Neural cell (in vitro differentiated cells): Measurements from ENCODE around the gene MFRP. TPM values are rescaled to one million over a fixed set of nuclear protein-coding genes. Genes with fewer than 3 reads are reported as not detected.

Experiments used
- H2AFZ ChIP-seq: fragments of 200-600, 300-800 bp; sonication (generic), shearing (Covaris generic); 2 replicates; pipeline ENCODE4 v1.6.0; 2014; ENCODE audit warnings: low read depth, mild to moderate bottlenecking, antibody characterized with exemption, low read length, moderate library complexity
- H3F3A ChIP-seq: fragments of 200-600 bp; shearing (Covaris generic); 2 replicates; pipeline ENCODE4 v1.6.1; 2016; ENCODE audit warnings: mild to moderate bottlenecking, moderate library complexity, mixed read lengths, antibody characterized with exemption, low read length; ENCODE audit not compliant: insufficient read depth, poor library complexity, severe bottlenecking
- H3K27ac ChIP-seq: fragments of 200-600, 300-800 bp; sonication (generic), shearing (Covaris generic); 2 replicates; pipeline ENCODE4 v1.5.1; 2014; ENCODE audit warnings: mild to moderate bottlenecking, low read length, moderate library complexity
- H3K27me3 ChIP-seq: fragments of 300-800, 200-600 bp; sonication (generic), shearing (Covaris generic); 2 replicates; pipeline ENCODE4 v1.6.0; 2014; ENCODE audit warnings: mild to moderate bottlenecking, low read depth, low read length, moderate library complexity; ENCODE audit not compliant: insufficient read depth
- H3K36me3 ChIP-seq: fragments of 300-800, 200-600 bp; sonication (generic), shearing (Covaris generic); 2 replicates; pipeline ENCODE4 v1.5.1; 2014; ENCODE audit warnings: mild to moderate bottlenecking, antibody characterized with exemption, low read length, moderate library complexity; ENCODE audit not compliant: insufficient read depth
- H3K4me2 ChIP-seq: fragments of 300-800, 200-600 bp; sonication (generic), shearing (Covaris generic); 2 replicates; pipeline ENCODE4 v1.6.0; 2014; ENCODE audit warnings: mild to moderate bottlenecking, low read length
- H3K4me3 ChIP-seq: fragments of 300-800, 200-600 bp; sonication (generic), shearing (Covaris generic); 2 replicates; pipeline ENCODE4 v1.5.1; 2014; ENCODE audit warnings: mild to moderate bottlenecking, low read length, moderate library complexity
- H3K79me2 ChIP-seq: fragments of 200-600 bp; shearing (Covaris generic); replicated peaks from 2 replicates; pipeline ENCODE4 v1.6.0; 2014; ENCODE audit warnings: mild to moderate bottlenecking, low read length, moderate library complexity; ENCODE audit not compliant: insufficient read depth
- H3K9ac ChIP-seq: fragments of 300-800, 200-600 bp; sonication (generic), shearing (Covaris generic); 2 replicates; pipeline ENCODE4 v1.6.1; 2016; ENCODE audit warnings: mild to moderate bottlenecking, low read length, mixed read lengths
- H3K9me2 ChIP-seq: fragments of 200-600 bp; shearing (Covaris generic); 2 replicates; pipeline ENCODE4 v1.6.1; 2016; ENCODE audit warnings: mild to moderate bottlenecking, low read length, mixed read lengths; ENCODE audit not compliant: insufficient read depth
- H3K9me3 ChIP-seq: fragments of 200-600, 300-800 bp; sonication (generic), shearing (Covaris generic); 2 replicates; pipeline ENCODE4 v1.6.1; 2016; ENCODE audit warnings: mild to moderate bottlenecking, mixed run types, low read length, moderate library complexity, mixed read lengths
- H4K20me1 ChIP-seq: fragments of 200-600 bp; shearing (Covaris generic); 2 replicates; pipeline ENCODE4 v1.6.1; 2016; ENCODE audit warnings: mild to moderate bottlenecking, mixed run types; ENCODE audit not compliant: insufficient read depth
- CTCF ChIP-seq: fragments of 450-650 bp; IDR thresholded peaks from 2 replicates; pipeline ENCODE4 v1.5.1; 2014; ENCODE audit warnings: antibody characterized with exemption, mild to moderate bottlenecking, moderate library complexity; ENCODE audit not compliant: poor library complexity, severe bottlenecking
- EP300 ChIP-seq: fragments of 450-650 bp; conservative IDR thresholded peaks from 2 replicates; pipeline ENCODE4 v1.6.1; 2014; ENCODE audit warnings: antibody characterized with exemption, mild to moderate bottlenecking, moderate library complexity; ENCODE audit not compliant: poor library complexity, severe bottlenecking
- EZH2 ChIP-seq: fragments of 200-600, 300-800 bp; shearing (Covaris generic), sonication (generic); IDR thresholded peaks from 2 replicates; pipeline ENCODE4 v1.6.1; 2014; ENCODE audit warnings: antibody characterized with exemption, low read length, borderline replicate concordance, mild to moderate bottlenecking; ENCODE audit not compliant: insufficient read depth, poor library complexity, severe bottlenecking
- MXI1 ChIP-seq: fragments of 450-650 bp; conservative IDR thresholded peaks from 2 replicates; pipeline ENCODE4 v1.6.1; 2014; ENCODE audit warnings: antibody characterized with exemption, mild to moderate bottlenecking; ENCODE audit not compliant: poor library complexity, severe bottlenecking
- POLR2AphosphoS5 ChIP-seq: IDR thresholded peaks from 2 replicates; pipeline ENCODE4 v1.6.1; 2012
- RAD21 ChIP-seq: fragments of 450-650 bp; conservative IDR thresholded peaks from 2 replicates; pipeline ENCODE4 v1.6.1; 2014; ENCODE audit warnings: antibody characterized with exemption, mild to moderate bottlenecking, moderate library complexity
- SMC3 ChIP-seq: fragments of 450-650 bp; conservative IDR thresholded peaks from 2 replicates; pipeline ENCODE4 v1.6.1; 2014; ENCODE audit warnings: antibody characterized with exemption, mild to moderate bottlenecking, moderate library complexity; ENCODE audit not compliant: poor library complexity
- TAF1 ChIP-seq: IDR thresholded peaks from 2 replicates; pipeline ENCODE4 v1.6.1; 2012; ENCODE audit warnings: low read depth
- polyA plus RNA-seq: library from polyadenylated mRNA; depleted of rRNA; stranded (reverse); fragments of >200 nt; gene quantifications from 2 replicates; pipeline ENCODE4 v1.2.3, GENCODE V29; 2014
- TF ChIP-seq, protein P1 (sequence below): IDR thresholded peaks from 2 replicates; pipeline ENCODE4 v1.6.1; 2012; ENCODE audit warnings: borderline replicate concordance

MFRP gene
- polyA plus RNA-seq, 1 donor from 2014 or later, result not detected

DNA sequence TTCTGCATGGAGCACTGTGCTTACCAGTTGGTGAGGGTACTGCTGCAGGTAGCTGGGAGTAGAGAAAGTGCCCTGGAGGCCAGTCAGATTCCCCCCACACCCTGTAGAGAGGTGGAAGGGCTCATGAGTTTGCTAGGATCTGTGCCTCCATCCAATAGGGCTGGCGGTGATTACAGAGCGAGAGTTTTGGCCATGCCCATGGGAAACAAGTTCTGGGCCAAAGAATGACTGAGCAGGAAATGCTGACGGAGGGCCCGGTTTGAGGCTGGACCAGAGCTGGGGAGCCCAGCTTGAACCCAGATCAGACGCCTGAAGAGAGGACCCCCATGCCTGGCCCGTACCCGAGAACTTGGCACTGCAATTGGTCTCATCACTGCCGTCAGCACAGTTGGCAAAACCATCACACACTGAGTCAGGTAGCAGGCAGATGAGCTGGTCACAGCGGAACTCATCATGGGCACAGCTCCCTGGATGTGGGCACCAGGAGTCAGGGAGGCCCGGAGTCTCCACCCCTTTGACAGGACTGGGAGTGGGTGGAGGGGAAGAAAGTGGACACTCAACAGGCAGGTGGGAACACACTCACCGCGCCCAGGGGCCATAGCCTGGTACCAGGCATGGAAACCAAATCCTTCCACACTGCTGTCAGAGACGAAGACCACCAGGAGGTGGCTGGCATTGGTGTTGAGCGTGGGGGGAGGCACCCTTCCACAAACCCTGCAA lies 2.1 kb downstream of the MFRP start:
- H3K27ac ChIP-seq, result no peak overlapping the region
- no peaks in the 10 kb centered on the region for H3K9me3 ChIP-seq

DNA sequence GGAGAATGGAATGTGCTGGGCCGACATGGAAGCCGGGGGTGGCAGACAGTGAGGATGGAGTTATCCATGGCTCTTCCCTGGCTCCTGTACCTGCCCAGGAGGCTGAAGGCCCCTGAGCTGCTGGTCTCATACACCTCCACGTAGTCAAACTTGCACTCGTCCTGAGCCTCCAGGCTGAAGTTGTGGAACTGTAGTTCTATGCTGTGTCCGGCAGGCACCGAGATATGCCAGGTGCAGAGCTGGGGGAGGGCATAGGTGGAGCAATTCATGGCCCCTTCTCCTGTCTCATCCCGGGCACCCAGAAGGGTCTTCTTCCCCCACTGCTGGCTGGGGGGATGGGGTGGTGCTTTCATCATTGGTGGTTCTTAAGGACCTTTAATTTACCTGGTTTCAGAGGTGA lies 2.8 kb downstream of the MFRP start:
- H3K9ac ChIP-seq, result no peak overlapping the region
- no peak overlapping the region for H3K4me2 ChIP-seq
- H3K9me3 ChIP-seq, result no peaks in the 10 kb centered on the region
- no peaks in the 10 kb centered on the region for H3K9me2 ChIP-seq
- H3K79me2 ChIP-seq, result no peaks in the 10 kb centered on the region
- H3K27ac ChIP-seq, result no peak overlapping the region
- no peak overlapping the region for H3K4me3 ChIP-seq
- TF ChIP-seq CTCF, result no peak
- TF ChIP-seq POLR2AphosphoS5, result no peak
- no peak for TF ChIP-seq TAF1
- TF ChIP-seq EP300, result no peak
- TF ChIP-seq, protein P1, sequence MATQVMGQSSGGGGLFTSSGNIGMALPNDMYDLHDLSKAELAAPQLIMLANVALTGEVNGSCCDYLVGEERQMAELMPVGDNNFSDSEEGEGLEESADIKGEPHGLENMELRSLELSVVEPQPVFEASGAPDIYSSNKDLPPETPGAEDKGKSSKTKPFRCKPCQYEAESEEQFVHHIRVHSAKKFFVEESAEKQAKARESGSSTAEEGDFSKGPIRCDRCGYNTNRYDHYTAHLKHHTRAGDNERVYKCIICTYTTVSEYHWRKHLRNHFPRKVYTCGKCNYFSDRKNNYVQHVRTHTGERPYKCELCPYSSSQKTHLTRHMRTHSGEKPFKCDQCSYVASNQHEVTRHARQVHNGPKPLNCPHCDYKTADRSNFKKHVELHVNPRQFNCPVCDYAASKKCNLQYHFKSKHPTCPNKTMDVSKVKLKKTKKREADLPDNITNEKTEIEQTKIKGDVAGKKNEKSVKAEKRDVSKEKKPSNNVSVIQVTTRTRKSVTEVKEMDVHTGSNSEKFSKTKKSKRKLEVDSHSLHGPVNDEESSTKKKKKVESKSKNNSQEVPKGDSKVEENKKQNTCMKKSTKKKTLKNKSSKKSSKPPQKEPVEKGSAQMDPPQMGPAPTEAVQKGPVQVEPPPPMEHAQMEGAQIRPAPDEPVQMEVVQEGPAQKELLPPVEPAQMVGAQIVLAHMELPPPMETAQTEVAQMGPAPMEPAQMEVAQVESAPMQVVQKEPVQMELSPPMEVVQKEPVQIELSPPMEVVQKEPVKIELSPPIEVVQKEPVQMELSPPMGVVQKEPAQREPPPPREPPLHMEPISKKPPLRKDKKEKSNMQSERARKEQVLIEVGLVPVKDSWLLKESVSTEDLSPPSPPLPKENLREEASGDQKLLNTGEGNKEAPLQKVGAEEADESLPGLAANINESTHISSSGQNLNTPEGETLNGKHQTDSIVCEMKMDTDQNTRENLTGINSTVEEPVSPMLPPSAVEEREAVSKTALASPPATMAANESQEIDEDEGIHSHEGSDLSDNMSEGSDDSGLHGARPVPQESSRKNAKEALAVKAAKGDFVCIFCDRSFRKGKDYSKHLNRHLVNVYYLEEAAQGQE, result no peak
- TF ChIP-seq SMC3, result no peak
- TF ChIP-seq EZH2, result no peak
- no peak for TF ChIP-seq MXI1
- TF ChIP-seq RAD21, result no peak
- peaks cover 34% of the 10 kb centered on the region for H3K27me3 ChIP-seq
- H3K36me3 ChIP-seq, result no peaks in the 10 kb centered on the region
- no peaks in the 10 kb centered on the region for H3F3A ChIP-seq
- no peak overlapping the region for H2AFZ ChIP-seq
- H4K20me1 ChIP-seq, result no peaks in the 10 kb centered on the region

More for the DNA sequence above, 2.1 kb downstream of the MFRP start:
- Histone ChIP-seq H4K20me1 (no peaks in the 10 kb centered on the region), H3K4me2 (no peak overlapping the region), H3K9ac (no peak overlapping the region), H3K79me2 (no peaks in the 10 kb centered on the region), H3K9me2 (no peaks in the 10 kb centered on the region), H2AFZ (no peak overlapping the region), H3K27me3 (peaks cover 27% of the 10 kb centered on the region), H3K4me3 (no peak overlapping the region), H3F3A (no peaks in the 10 kb centered on the region), H3K36me3 (no peaks in the 10 kb centered on the region)
- TF ChIP-seq EP300 (no peak), RAD21 (no peak), CTCF (no peak), SMC3 (no peak), POLR2AphosphoS5 (no peak), EZH2 (no peak)
- TF ChIP-seq, protein P1, result no peak
